CD4-positive, alpha-beta T cell treated with Interleukin-17A for 4 hours (primary cell): ENCODE measurements around the gene IL1RL2.

Experiments used
- DNase-seq: peaks from one replicate; pipeline ENCODE4 v3.0.0-alpha.2; 2020; ENCODE audit warnings: mixed read lengths

The IL1RL2 gene

DNA sequence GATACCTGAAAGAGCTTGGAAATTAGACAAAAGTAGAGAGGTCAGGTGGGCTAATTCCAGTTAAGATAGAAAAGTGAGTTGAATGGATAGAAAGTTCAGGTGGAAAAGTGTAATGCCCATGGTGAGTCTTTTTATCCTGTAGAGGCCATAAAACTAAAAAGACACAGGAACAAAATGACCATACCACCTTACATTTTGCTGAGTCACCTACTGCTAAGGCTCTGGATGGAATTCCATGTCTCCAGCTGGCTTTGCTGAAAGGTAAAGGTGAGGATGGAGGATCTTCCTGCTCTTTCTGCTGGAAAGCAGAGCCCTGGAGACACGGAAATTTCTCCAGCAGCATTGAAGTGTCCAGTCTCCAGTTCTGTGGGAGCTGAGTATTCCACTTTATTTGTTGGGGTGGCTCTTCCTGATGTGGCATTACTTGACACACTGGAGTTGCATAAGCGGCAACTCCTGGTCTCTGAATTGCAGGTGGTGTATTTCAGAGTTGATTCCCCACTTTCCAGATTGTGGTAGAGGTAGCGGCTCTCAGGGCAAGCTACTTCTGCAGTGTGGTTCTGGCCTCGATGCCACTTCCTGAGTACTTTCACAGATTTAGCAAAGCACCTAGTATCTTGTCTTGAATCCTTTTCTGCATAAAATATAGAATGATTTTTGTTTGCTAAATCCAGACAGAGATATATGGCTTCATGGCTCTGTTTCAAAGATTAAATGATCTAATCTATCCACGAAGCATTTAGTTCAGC, 10.7 kb downstream of the IL1RL2 start:
- DNase-seq: no peak

DNA sequence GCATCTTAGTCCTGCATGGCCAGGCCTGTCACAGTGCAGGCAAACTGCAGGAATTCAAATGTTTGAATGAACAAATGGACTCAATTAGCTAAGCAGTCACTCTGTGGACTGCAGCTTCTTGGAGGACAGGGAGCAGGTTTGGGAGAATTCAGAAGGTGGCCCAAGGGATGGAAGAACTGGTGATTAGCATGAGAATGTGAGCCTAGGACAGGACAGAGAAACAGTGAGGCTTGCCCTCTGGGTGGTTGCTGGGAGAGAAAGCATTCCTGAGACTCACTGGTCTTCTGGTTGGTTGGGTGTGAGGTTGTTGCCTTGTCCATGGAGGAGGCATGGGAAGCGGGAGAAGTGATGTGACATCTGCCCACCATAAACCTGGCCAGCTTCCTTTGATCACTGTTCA, 13.7 kb downstream of the IL1RL2 start:
- no peak for DNase-seq

DNA sequence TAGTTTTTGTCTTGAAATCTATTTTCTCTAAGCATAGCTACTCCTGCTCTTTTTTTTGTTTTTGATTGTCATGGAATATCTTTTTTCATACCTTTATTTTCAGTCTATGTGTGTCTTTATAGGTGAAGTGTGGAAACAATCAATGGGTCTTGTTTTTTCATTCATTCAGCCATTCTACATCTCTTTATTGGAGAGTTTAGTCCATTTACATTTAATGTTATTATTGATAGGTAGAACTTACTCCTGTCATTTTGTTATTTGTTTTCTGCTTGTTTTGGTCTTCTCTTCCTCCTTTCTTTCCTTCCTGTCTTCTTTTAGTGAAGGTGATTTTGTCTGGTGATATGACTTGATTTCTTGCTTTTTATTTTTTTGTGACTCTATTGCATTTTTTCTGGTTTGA, 17.8 kb downstream of the IL1RL2 start:
- DNase-seq: no peak

DNA sequence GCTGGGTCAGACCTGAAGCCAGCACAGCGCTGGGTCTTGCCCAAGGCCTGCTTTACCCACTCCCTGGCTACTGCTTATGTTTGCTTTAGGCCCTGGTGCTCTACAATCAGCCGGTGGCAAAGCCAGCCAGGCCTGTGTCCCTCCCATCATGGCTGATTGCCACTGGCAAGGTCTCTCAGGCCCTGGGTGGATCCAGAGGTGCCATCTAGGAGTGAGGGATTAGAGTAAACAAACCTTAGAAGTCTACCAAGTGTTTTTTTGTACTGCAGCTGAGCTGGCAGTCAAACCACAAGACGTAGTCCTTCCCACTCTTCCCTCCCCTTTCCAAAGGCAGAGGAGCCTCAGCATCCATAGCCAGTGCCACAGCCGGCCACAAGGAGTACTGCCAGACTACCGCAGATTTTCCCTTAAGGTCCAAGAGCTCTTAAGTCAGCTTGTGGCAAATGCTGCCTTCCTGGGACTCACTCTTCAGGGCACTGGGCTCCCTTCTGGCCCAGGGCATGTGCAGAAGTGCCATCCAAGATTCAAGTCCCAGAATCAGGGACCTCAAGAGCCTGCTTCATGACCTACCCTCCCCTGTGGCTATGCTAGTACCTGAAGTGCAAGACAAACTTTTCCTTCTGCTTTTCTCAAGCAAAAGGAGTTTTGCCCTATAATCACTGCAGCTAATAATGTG, 20.0 kb downstream of the IL1RL2 start:
- DNase-seq: no peak

DNA sequence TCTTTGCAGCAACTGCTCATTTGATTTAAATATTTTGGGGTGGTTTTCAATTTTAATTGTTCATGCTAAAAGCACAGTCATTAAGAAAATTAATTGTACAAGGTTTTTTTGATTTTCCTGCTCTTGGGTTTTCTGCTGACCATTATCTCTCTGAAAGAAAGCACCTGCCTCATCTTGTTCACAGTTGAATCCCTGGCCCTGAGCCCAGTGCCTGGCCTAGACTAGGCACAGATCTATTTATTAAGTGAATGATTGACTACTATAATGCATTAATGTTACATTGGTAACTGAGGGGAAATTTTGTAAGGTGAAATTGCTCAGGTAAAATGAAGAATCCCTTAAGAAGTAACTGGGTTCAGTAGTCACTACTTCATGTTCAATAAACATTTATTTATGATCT, 22.0 kb downstream of the IL1RL2 start:
- DNase-seq: no peak

DNA sequence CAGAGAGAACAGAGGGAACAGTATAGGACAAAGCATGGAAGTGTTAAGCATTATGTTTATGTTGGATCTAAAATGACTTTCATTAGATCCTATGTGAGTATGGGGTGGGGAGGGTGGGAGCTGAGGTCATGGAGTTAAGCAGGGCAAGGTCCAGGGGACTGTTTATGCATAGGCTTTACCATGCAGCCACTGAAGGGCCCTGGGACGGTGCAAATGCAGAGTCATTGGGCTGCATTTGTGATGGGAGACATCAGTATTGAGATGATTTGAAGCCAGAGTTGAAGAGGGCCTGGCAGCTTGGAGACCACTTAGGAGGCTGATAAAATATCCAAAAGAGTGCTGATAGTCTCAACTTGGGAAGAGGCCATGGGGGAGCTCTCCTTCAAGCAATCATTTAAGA, 22.7 kb downstream of the IL1RL2 start:
- no peak for DNase-seq

DNA sequence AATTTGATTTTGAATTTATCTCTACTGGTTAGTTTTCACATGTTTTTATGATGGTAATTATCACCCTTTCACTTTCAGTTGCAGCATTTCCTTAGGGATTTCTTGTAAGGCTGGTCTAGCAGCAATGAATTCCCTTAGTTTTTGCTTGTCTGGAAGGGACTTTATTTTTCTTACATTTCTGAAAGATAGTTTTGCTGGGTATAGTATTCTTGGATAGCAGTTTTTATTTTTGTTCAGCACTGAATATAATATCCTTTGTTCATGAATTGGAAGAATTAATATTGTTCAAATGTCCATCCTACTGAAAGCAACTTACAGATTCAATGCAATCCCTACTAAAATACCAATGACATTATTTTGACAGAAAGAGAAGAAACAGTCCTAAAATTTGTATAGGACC, 30.2 kb downstream of the IL1RL2 start:
- DNase-seq: no peak

DNA sequence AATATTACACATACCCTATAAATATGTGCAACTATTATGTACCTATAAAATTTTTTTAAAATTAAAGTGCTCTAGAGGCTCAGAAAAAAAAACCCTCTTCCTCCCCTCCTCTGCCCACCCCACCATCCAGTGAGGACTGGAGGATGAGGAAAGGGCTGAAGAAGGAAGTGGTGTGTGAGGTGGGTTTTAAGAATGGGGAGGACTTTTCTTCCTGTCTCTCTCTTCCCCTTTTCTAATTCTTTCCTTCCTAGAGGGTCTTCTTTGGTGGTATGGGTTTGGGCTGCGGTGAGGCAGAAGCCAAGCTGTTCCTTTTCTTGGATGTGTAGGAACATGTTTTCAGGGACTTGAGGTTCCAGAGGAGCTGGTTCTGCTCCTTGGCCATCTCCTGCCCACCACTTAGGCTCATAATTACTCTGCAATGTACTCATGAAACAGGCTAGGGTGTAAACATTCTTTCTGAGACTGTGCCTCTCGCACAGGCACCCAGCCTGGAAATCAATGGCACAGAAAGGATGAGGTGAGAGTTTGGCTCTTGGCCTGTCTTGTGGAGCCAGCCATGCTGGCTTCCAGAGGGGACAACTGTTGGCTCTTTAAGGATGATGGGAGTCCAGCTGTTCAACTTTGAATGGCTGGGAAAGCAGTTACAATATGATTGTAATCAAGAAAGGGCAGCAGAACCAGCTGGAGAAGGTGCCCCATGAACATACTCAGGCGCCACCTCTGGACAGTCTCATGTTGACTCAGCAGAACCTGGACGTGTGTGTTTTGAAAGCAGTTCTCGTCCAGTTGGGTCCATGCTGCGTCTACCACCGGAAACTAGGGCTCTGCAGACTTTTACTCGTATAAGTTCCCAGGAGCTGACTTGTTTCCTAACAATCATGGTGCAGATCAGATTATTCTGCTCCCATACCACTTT, 38.3 kb downstream of the IL1RL2 start:
- no peak for DNase-seq

DNA sequence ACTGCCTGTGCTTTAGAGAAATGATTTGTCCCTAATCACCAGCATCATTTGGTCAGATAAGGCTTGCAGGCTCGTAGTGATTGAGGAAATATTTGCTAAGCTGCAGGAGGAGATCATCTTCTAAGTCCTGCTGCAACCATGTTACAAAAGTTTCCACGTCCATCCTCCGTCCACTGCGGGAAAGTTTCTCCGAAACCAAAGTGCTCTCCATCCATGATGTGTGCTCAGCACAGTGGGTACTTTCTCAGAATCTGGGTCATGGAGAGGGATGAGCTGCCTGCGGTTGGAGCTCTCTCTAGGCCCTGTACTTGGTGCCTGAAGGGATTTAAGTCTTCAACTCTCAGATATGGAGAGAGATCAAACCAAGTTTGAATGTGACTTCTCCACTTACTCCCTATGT, 39.3 kb downstream of the IL1RL2 start:
- DNase-seq: no peak

DNA sequence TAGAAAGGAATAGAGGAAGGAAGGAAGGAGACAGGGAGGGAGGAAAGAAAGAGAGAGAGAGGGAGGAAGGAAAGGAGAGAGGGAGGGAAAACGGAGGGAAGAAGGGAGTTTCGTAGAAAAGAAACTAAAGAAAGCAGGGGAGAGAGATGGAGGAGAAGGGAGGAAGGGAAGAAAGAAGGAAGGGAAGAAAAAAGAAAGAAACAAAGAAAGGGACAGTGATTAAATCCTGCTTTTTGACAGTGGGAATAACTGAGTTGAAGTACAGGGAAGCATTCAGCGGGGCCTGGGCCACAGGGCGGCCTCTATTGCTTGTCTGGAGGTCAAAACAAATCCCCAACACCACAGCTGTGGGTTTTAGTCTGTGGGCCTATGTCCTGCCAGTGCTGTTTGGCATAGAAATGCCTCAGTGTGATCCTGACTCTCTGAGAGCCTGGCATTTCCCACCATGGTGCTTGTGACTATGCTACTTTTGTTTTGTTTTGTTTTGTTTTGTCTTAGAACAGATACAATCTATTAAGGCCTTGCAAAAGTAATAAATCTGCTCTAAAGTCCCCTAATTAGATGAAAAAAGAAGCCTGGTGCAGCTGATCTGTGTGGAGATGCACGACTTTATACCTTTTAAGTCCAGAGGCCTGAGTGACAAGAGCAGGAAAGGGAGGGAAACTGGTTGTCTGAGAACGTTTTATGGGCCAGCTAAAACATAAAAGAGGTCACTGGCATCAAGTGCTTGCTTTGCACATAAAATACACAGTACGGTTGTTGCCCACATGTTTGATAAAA, 40.0 kb downstream of the IL1RL2 start:
- DNase-seq: no peak

DNA sequence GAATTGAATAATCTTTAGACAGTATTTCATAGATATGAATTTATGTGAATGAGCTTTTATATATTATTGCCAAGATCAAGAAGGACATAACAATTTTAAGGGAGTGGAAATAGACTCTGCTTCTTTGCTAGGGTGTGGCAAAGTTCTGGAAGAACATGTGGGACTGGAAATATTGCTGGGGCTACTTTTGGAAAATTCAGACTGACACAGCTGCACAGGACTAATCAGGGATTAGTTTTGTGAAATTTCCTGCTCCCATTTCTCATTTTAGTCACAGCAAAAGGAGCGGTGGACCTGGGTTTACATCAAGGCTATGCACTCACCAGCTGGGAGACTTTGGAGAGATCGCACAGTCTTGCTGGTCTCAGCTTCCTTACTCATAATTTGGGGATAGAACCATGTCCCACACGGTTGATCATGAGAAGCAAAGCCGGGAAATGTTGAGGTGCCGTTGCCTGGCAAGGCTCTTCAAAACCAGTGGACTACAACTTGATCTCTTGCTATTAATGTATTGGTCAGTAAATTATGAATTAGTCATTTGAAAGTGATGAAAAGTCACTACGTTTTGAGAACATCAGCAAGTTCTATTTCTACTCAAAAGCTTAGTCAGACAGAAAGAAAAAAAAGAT, 42.4 kb downstream of the IL1RL2 start:
- no peak for DNase-seq

DNA sequence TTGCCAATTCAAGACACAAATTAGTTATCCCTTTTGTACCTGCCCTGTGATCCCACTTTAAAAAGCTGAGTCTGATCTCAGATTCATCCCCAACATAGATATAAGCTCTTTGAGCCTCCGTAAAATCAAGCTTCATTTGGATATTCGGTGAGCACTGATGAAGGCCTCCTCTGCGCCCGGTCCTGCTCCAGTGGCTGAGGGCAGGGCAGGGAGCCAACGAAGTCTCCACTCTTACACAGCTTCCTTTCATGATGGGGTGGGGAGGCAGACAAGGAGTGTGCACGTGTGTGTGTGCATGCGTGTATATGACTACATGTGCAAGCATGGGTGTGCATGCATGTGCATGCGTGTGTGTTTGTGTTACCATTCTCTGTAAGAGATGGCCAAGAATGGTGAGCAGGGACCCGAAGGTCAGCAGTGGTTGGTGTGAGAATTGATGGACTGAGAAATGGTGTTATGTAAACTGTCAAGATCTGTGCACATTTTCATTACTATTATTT, 43.6 kb downstream of the IL1RL2 start:
- no peak for DNase-seq

DNA sequence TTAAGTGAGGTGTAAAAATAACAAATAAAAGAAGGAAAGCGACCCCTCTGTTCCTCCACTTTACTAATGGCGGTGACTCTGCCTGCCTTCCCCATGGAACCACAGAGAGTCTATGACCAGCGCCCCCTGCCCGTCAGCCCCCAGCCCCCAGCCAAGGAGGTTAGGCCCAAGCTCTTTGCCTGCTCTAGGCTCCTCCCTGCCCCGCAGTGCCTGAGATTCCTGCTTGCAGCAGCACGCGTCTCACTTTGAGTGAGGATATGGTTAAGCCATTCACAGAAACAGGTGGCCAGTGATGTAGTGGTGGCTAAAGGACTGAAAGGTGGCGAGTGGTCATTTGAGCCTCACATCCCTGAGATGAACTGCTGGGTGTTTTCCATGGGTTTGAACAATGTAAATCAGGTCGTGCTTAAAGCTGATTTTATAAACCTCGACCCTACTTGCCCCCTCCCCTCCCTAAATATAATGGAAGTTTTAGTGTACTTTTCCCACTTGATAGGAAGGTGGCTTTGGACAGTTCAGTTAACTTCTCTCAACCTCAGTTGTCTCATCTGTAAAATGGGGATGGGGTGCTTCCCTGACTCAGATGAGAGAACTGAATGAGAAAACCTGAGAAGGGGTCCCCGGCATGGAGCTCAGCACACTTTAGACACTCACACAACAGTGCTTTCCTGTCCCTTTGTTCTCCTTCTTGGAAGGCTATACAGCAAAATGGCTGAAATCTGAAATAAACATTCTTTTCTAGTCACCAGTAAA, 46.5 kb downstream of the IL1RL2 start:
- DNase-seq: no peak

DNA sequence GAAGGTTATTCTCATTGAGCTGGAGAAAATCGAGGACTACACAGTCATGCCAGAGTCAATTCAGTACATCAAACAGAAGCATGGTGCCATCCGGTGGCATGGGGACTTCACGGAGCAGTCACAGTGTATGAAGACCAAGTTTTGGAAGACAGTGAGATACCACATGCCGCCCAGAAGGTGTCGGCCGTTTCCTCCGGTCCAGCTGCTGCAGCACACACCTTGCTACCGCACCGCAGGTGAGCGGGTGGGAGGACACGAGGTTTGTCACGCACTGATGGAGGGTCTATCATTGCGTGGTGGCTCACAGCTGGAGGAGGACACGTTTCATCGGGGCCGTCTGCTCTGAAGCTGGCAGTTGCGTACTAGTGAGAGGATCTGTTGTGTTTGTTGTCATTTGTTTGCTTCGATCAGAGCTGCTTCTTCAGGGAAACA, 48.2 kb downstream of the IL1RL2 start:
- no peak for DNase-seq

DNA sequence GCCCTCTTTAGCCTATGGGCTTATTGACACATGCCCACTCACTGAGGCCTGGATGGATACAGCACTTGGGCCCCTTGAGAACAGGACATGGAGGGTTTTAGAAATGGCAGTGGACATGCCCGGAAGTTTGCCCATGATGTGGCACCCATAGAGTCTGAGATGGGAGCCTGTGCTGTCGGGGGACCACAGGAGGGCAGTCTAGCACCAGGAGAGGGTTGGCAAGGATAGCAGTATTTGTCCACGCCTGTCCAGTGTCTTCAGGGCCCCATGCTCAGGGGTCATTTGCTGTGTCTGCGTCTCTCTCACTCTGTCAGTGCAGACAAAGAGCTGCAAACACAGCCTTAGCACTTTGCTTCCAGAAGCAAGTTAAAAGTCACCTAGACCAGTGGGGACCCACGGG, 48.7 kb downstream of the IL1RL2 start:
- DNase-seq: peak; percentile 23

DNA sequence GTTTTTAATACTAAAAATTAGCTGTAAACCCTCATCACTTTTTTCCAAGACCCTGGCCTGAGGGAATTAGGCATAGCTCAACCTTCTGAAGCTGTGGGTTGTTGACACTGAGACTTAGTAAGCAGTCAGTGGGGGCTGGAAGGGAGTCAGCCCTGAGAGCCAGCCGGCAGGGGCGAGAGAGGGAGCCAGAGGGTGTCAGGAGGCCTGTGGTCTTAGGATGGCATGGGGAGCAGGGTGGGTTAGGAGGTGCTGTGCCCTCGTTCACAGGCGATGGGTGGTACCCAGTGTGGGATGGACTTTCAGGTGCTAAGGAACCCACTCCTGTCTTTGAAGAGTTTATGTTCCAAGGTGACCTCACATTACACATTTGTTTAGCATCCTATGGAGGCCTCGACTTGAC, 49.3 kb downstream of the IL1RL2 start:
- no peak for DNase-seq

DNA sequence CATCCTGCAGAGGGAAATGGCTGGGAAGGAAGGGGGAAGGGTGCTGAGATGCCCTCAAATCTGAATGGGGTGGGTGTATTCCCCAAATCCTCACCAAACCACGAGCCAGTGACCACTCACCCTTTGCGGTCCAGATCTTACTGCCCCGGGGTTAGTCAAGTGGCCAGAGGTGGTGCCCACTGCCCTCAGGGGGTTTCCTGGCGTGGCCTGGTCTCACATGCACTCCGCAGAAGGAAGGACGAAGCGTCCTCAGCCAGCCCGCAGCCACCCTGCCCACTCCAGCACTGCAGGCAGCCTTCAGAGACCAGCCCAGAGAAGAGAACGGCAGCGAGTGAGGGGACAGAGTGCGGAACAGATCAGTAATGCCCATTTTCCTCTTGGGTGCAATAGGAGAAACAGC, 50.4 kb downstream of the IL1RL2 start:
- DNase-seq: no peak

DNA sequence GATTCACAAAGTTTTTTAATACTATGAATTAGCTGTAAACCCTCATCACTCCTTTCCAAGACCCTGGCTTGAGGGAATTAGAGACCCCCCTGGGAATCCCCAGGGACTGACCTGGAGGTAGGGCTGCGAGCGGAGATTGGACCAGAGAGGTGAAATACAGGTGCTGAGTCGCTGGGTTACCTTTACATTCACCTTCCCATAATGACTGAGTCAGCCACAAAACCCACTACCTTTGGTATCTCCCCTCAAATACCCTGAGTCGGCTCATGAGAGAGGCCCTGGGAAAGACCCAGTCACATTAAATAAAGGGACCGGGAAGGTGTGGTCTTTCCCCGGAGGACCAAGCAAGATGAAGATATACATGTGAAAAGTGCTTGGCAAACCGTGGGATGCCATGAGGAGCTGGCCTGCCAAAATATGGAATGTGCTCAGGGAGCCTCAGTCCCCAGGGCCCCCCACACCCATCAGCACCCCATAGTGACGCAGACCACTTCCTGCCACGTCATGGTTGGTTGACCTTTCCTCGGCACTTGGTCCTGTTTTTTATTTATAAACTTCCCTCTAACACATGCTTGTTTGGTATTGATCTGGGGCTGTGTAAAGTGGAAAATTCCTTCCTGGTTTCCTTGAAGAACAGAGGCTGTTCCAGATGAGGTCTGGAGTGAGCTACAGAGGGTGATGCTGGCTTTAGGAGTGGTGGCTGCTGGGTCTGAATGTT, 51.4 kb downstream of the IL1RL2 start:
- DNase-seq: peak; percentile 21

DNA sequence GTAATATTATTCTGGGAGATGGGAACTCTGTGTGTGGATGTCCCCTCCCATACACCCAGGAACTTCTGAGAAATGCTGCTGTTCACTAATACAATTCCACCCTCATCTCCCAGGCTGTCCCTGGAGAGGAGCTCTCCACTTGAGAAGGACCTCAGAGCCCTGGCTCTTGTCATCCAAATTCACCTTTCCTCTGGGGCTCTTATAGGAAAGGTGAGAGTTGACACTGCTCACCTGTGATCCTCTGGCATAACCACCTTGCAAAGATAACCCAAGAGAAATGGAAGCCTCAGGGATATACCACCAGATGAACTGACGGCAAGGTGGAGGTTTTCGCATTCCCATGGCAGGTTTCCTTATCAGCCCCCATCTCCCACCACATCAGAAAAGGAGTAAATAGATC, 52.0 kb downstream of the IL1RL2 start:
- no peak for DNase-seq

DNA sequence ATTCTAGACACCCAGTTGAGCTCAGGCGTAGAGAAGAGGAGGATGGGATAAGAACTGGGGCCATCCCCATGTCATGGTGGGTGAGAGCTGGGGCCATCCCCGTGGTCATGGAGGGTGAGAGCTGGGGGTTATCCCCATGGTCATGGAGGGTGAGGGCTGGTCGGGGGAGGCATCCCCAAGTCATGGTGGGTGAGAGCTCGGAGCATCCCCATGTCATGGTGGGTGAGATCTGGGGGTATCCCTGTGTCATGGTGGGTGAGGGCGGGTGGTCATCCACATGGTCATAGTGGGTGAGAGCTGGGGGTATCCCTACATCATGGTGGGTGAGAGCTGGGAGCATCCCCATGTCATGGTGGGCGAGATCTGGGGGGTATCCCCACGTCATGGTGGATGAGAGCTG, 52.5 kb downstream of the IL1RL2 start:
- no peak for DNase-seq
